Right ventricle myocardium inferior (tissue), 1 donor: ENCODE measurements around the gene SENP7. TPM values are rescaled to one million over a fixed set of nuclear protein-coding genes. Genes with fewer than 3 reads are reported as not detected.
"Not testable (repeated sequence)": the region's sequence is repeated elsewhere in the genome, so short reads cannot be mapped to it uniquely, and the experiment has no call there.

Experiments
- ATAC-seq: fragments of 200-7000 bp; cut with Tn5 transposase; one replicate; pipeline ENCODE4 v1.9.1; 2020; ENCODE audit warnings: mild to moderate bottlenecking, moderate library complexity
- DNase-seq: peaks from one replicate; pipeline ENCODE4 v3.0.0; 2021; ENCODE audit errors: missing footprints
- intact Hi-C: fragments of 100-400 bp; cut with DNase I; formaldehyde crosslinking; loops from one replicate; pipeline ENCODE4 v1.11.0; 2022
- total RNA-seq: library from RNA; stranded (reverse); fragmentation: NEBNext Ultra II Directional; extraction: Animal tissue kit (Norgen Biotek cat#: 25700); gene quantifications from one replicate; pipeline ENCODE4 v1.2.1, GENCODE V29; 2021
- donor health status: DM: no; HTN: yes; CAD: no; lungs with severe emphysema.

Gene SENP7
- total RNA-seq, 1 donor from 2014 or later = 10.3 TPM

DNA sequence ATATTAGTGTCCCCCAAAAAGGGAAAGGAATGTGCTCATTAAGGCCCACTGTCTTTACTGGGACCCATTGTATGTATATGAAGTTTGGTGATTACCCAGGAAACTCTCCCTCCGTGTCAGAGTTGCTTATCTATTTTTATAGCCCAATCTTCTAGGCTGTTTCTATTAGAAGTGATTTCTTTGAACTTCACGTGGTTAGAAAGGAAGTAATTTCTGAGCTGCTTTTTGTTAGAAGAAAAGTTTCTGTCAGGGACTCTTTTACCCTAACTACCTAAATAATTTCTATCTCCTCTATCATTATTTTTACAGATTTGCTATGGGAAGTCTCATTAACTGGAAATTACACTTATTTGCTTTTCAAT lies 17.7 kb upstream of the SENP7 start:
- DNase-seq (no peak), ATAC-seq (no peak)
- intact Hi-C loops = no loop called here

- intact Hi-C loops = no loop called here
- no peak for DNase-seq
- no peak for ATAC-seq
Observed at GRCh38 chr3:101529816-101530685, 17.0 kb upstream of the SENP7 start.

- ATAC-seq = no peak
- DNase-seq = no peak
- intact Hi-C loops = no loop called here
Observed at GRCh38 chr3:101527906-101528305, 14.9 kb upstream of the SENP7 start.

- DNase-seq (no peak), ATAC-seq (no peak)
- intact Hi-C loops = no loop called here
Observed at GRCh38 chr3:101527441-101527840, 14.4 kb upstream of the SENP7 start.

GRCh38 chr3:101521211-101521701 lies 8.2 kb upstream of the SENP7 start:
- ATAC-seq (no peak), DNase-seq (no peak)
- intact Hi-C loops = no loop called here

- DNase-seq (no peak), ATAC-seq (no peak)
- intact Hi-C loops = no loop called here
Observed at GRCh38 chr3:101519685-101520365, 6.8 kb upstream of the SENP7 start.

- ATAC-seq (no peak), DNase-seq (no peak)
- intact Hi-C loops = no loop called here
Observed at GRCh38 chr3:101518421-101518871, 5.4 kb upstream of the SENP7 start.

DNA sequence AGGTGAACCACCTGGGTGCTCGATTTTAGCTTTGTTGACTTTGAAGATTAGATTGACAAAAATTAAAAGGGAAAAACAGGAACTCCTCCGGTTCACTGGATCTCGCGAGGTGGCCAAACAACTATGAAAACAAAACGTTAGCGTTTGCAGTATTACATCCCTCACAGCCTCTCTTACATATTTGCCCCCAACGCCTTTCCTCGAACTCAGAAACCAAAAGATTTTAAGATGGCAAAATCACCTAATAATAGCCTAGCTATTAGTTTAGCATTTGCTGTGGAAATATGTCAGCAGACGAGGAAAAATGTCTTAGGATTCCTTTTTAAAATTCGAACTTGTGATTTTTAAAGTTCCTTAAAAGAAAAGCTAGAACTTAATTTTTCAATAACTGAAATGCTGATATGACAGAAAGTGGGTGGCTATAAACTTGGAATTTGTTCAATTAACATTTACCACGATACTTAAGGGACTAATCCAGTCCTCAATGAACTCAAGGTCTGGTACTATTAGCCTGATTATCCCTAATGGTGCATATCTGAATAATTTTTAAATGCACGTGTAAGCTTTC lies 491 bp upstream of the SENP7 start:
- peak; percentile 60 for ATAC-seq

GRCh38 chr3:101512396-101512645 lies 691 bp downstream of the SENP7 start:
- DNase-seq = no peak
- intact Hi-C loops = loop anchor here (5.0 kb wide), 1 partner anchor 60 kb away; the partner anchor contains the start of gene PCNP
- no peak for ATAC-seq

More for the DNA sequence above, 491 bp upstream of the SENP7 start:
- DNase-seq = no peak
- intact Hi-C loops = loop anchor here (5.0 kb wide), 1 partner anchor 59 kb away; the partner anchor contains the start of gene PCNP

- DNase-seq (no peak), ATAC-seq (no peak)
- intact Hi-C loops = loop anchor here (5.0 kb wide), 1 partner anchor 62 kb away; the partner anchor contains the start of gene PCNP
Observed at GRCh38 chr3:101509811-101510210, 3.2 kb downstream of the SENP7 start.

DNA sequence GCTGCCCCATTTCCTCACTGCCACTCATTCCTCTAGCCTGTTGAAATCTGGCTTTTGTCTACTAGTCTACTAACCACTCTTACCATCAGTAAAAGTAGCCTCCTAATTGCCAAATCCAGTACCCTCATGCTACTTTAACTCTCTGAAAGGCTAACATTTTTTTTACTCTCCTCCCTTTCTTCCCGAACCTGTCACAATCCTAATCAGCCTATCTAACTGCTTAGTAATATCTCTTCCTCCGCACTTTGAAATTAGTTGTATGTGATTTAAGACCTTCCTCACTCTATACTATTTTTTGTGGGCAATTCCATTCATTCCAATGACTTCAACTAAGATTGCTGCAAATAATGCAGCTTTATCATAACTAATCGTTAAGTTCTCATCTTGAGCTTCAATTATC lies 3.7 kb downstream of the SENP7 start:
- ATAC-seq (no peak), DNase-seq (no peak)
- intact Hi-C loops = no loop called here

GRCh38 chr3:101501783-101502182 lies 11.2 kb downstream of the SENP7 start:
- intact Hi-C loops = no loop called here
- DNase-seq = no peak
- no peak for ATAC-seq

- no peak for DNase-seq
- intact Hi-C loops = no loop called here
- no peak for ATAC-seq
Observed at GRCh38 chr3:101500208-101500607, 12.8 kb downstream of the SENP7 start.

- DNase-seq (no peak), ATAC-seq (no peak)
- intact Hi-C loops = no loop called here
Observed at GRCh38 chr3:101497803-101498202, 15.2 kb downstream of the SENP7 start.

DNA sequence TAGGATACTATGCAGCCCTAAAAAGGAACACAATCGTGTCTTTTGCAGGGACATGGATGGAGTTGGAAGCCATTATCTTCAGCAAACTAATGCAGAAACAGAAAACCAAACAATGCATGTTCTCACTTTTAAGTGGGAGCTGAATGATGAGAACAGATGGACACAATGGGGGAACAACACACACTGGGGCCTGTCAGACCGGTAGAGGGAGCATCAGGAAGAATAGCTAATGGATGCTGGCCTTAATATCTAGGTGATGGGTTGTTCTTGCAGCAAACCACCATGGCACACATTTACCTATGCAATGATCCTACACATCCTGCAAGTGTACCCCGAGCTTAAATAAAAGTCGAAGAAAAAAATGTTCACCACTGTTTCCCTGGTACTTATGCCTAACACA lies 17.5 kb downstream of the SENP7 start:
- intact Hi-C loops = no loop called here
- no peak for ATAC-seq
- DNase-seq = no peak

GRCh38 chr3:101484805-101485620 lies 28.0 kb downstream of the SENP7 start:
- ATAC-seq = no peak
- DNase-seq = no peak
- intact Hi-C loops = no loop called here

DNA sequence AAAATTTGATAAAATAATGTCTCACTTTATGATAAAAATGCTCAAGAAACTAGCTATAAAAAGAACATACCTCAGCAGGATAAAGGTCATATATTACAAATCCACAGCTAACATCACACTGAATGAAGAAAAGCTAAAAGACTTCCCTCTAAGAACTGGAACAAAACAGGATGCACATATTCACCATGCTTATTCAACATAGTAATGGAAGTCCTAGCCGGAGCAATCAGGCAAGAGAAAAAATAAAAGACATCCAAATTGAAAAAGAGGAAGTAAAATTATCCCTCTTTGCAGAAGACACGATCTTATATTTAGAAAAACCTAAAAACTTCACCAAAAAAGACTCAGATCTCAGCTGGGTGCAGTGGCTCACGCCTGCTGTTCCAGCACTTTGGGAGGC lies 34.0 kb downstream of the SENP7 start:
- DNase-seq (no peak), ATAC-seq (no peak)
- intact Hi-C loops = no loop called here

- intact Hi-C loops, DNase-seq, ATAC-seq: not testable (repeated sequence)
Observed at GRCh38 chr3:101474841-101475552, 38.0 kb downstream of the SENP7 start.
